HG02870 (cell line): ENCODE results near the gene NRGN.

Source experiments
- ATAC-seq: cut with Tn5 transposase; IDR thresholded peaks from one replicate; pipeline ENCODE4 v1.9.1; 2021; ENCODE audit warnings: mild to moderate bottlenecking, moderate library complexity; ENCODE audit not compliant: unreplicated experiment

The NRGN gene

DNA sequence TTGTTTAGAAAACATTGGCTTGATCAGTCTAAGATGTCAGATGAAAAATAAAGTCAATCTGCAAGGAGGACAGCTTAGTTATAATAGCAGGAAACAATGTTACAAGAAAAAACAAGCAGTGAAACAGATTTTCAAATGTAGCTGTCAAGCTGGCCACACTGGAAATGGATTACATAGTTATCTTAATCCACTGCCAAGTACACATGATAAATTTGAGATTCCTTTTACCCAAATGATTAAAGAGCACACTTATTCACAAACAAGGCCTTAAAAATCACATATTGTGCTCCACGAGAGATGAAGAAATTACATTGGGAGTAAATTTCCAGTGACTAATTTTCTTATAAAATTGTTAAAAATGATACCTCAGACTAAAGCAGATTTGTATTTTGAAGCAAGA lies 39.8 kb downstream of the NRGN start:
- ATAC-seq = no peak

DNA sequence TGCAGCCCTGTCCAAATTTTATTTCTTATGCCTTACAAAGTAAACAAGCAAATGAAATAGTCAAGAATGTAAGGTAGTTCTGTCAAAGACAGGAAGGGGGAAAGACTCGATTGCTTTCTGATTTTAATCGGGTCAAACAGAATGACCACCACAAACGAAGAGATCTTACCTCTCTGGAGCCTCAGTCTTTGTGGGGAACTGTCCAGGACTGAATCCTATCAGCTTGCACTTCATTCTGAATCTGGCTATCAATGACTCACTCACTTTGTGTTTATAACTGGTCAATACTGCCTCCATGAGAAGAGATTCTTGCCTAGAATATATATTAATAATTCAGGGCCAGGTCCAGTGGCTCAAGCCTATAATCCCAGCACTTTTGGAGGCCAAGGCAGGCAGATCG lies 43.3 kb downstream of the NRGN start:
- no peak for ATAC-seq

- ATAC-seq = no peak
Measured at GRCh38 chr11:124784051-124784450, 44.3 kb downstream of the NRGN start.

- ATAC-seq = no peak
Measured at GRCh38 chr11:124788521-124788920, 48.8 kb downstream of the NRGN start.

GRCh38 chr11:124791626-124792341 lies 52.0 kb downstream of the NRGN start:
- peak; percentile 69 for ATAC-seq

DNA sequence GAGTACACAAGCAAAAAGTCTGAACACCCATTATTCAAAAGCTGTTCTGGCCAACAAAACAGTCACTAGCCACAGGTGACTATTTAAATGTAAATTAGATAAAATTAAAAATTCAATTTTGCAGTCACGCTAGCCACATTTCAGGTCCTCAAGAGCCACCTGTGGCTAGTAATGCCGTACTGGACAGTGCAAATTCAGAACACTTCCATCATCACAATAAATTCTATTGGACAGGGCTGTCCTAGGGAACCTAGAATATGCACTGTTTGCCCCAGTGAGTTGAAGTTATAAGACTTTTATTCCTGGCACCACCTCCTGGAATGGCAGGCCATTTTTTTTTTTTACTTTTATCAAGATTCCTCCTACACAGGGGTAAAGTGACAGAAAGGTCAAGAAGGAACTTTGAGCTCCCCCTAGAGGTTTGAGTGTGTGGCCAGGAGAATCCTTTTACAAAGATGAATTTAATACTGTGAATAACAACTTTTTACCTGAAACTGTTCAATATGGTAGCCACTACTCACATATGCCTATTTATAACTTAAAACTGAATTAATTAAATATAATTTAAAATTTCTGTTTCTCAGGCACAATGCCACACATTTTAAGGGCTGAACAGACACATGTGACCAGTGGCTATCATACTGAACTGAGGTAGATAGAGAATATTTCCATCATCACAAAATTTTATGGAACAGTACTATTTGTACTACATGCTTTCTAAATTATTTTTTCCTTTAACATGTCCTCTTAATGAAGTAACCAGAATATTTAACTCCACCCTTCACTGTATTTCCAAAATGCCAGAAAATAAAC lies 53.9 kb downstream of the NRGN start:
- peak; percentile 60 for ATAC-seq

- no peak for ATAC-seq
Measured at GRCh38 chr11:124796312-124796711, 56.6 kb downstream of the NRGN start.
